ENCODE data around the gene CDH22.

The CDH22 gene

DNA sequence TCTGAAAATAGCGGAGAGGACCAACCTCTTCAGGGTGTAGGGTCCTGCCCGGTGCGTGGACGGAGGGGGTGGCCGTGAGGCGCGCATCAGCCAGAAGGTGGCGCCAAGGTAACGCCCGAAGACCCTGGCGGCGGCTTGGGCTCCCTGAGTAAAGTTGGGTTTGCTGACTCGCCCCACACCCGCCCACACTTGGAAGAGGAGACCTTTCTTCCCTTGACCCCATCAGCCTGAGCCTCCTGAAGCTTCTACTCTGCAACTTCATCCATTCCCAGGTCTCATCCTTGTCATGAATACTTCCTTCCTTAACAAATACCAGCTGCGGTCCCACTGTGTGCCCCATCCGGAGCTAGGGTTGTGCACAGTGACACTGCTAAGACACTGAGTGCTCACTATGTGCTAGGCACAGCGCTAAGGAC lies 175.6 kb downstream of the CDH22 start:
- DNase-seq = no peak

DNA sequence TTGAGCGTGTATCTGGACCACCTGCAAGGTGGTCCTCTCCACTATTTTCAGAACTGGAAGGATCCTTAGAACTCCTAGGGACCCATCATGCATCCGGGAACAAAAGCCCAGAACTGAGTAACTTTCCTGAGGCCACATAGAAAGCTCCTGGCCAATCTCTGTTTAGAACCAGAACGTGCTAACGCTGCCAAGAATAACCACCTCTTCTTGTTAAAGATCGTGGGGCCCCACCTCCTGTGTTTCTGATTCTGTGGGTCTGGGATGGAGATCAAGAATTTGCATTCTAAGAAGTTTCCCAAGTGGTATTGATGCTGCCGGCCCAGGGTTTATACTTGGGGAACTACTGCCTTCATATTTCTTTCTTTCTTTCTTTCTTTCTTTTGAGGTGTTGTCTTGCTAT lies 176.9 kb downstream of the CDH22 start:
- DNase-seq = no peak

DNA sequence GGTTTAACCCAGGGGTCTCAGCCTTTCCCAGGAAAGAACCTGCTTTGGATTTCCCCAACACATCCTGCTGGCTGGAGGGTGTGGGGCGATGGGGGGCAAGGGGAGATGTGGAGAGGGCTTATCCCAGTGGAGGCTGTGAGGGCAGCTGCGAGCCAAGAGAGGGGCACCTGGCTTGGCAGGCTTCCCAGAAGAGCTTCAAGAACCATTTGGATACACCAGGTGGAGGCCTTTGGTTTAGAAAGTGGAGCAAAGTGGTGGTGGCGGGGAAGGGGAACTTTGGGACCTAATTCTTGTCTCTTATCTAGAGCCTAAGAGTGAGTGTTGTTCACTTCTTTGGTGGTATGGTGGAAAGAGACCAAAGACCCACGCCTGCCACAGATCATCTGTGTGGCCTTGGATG lies 177.8 kb downstream of the CDH22 start:
- peak; percentile 85 for DNase-seq

DNA sequence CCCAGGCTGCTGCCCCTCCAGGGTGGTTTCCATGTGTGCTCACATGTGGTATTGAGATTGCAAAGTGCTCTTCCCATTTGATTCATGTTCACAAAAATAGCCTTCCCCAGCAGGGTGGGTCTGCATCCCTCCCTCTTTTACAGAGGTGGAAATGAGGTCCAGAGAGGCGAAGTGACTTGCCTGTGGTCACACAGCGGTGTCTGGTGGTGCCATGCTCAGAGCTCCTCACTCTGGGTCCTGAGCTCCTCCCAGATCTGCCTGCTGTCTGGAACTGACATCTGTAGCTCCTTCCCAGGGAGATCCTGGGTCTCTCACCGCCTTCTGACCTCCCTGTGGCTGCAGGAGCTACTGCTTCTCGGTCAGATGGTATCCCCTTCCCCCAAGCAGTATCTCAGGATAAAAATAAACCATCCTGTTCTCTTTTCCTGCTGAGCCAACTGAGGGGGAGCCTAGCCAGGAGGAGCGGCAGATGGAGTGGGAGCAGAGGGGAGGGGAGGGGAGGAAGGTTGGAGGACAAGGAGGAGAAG lies 178.3 kb downstream of the CDH22 start:
- peak; percentile 88 for DNase-seq

DNA sequence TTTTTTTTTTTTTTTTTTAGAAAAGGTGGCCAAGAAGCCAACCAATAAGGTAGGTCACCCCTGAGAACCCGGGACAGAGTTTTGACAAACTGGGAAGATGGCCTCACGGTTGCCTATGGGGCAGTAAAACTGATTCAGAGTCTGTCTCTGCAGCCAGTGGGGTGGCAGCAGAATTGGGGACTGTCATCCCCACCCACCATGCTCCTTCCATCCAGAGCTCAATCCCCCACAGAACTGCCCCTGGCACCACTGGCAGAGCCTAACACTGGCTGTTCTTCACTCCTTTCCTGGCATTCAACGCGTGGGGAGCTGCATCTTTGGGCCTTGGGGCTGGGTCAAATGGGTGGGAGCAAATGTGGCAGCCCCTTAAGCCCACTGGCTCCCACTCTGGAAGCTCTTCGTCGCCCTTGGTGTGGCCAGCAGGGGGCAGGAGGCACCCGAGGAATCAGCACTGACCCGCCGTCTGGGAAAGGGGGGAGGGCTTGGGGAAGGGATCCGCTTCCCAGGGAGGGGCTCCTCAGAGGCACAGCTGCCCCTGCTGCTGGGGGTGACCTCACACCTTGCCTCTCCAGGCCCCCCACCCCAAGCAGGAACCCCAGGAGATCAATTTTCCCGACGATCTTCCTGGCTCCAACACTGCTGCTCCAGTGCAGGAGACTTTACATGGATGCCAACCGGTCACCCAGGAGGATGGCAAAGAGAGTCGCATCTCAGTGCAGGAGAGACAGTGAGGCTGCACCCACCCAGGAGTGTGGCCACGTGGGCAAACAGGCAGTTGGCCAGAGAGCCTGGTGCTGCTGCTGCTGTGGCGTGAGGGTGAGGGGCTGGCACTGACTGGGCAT lies 179.8 kb downstream of the CDH22 start:
- no peak for DNase-seq

DNA sequence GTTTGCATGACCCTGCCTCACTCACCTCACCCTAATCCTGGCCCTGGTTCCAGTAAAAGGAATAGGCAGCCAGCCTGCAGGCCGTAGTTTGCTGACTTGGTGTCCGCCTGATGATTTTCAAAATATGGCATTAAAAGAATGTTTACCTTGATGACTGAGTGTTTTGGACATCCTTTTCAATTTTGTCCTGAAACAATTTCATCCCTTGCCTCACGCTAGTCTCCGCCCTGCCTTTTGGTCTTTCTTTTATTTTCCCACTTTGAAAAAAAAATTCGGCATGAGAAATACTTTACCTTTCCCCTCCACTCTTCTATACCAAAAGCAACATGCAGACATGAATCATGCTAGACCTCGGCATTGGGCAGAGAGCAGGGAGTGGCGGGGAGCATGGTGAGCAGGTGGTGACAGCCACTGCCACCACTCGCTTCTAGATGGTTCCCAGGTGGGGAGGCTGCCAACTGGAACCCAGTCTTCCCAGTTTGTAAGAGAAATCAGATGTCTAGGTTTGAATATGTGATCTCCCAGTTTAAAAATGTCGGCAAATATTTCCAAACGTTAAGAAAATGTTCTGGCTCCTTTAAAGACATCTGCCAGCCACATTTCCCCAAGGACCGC lies 180.8 kb downstream of the CDH22 start:
- no peak for DNase-seq

DNA sequence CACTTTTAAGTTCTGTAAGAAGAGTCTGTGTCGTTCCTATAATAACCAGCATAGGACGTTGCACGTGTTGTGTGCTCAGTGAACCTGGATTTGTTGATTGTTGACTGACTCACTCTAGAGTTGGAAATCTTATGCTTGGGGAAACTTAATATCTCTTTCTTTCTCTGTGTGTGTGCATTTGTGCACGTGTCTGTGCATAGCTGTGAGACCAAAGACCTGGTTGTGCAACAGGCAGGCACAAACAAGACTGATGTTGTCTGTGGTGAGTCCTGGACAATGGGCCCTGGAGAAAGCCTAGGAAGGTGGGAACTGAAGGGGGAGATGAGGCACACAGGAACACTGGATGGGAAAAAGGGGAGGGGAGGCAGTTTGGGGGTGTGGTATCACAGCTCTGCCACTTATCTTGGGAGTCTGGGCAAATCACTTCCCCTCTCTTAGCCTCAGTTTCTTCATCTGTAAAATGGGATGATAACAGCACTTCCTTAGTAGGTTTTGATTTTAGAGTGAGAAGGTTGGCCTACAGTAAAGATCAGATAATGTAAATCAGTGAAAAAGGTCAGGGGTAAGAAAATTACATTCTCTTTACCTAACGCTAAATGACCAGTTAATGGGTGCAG lies 181.8 kb downstream of the CDH22 start:
- no peak for DNase-seq
